Stimulated activated CD8-positive, alpha-beta memory T cell treated with anti-CD3 and anti-CD28 coated beads, Interleukin-4, amount 100 ng/mL, for 1 hour (primary cell): Measurements from ENCODE around the gene MYO7A.

Experiments used
- DNase-seq, 2 donors: peaks; one replicate each; pipeline ENCODE4 v3.0.0-alpha.2; 2020; ENCODE audit warnings: low read depth in 2 of 2, low spot score in 1 of 2

Gene MYO7A

DNA sequence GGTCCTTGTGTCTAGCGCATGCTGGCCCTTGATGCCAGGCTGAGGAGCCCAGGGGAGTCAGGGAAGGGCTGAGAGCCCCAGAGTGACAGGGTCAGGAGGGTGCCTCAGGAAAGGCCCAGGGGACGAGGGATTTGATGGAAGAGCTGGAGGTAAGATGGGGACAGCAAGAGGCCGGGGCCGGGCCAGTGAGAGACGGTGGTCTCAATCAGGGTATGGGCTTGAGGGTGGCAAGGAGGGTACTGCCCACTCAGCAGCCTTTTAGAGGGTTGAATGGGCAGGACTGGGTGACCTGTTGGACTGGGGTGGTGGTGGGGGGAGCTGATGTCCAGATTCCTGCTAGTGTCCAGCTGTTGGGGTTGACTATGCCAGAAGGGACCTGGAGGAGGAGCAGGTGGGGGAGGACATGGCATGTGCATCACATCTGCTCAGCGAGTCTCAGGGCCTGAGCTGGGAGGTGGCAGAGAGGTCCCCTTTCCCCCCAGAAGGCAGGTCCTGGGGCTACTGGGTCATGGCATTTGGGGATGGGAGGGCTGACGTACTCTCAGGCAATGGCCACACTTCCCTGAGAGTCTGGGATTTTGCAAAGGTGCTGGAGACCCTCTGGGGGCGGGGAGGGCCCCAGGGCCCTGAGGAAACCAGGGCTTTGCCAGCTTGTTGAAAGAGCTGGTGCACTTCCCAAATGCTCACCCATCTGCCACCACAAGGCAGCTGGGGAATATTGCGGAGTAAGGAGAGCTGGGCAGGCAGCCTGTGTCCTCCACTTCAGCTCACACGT is 18.4 kb downstream of the MYO7A start:
- DNase-seq, result no peak

DNA sequence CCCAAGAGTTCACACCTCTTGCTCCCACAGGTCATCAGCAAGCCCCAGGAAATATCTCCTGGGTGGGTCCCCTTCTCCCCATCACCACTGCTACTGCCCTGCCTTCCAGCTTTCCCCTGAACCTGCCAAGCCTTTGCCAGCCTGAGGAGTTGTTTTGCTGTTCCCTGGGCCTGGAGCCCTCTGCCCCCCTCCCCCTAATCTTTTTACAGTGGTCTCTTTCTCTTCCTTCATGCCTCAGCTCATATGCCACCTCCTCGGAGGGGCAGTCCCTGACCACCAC is 18.9 kb downstream of the MYO7A start:
- DNase-seq, result no peak

GRCh38 chr11:77147668-77148321 is 19.7 kb downstream of the MYO7A start:
- DNase-seq, result no peak

GRCh38 chr11:77148963-77149715 is 21.1 kb downstream of the MYO7A start:
- no peak for DNase-seq

- DNase-seq, result no peak
These were observed 21.8 kb downstream of the MYO7A start for GRCh38 chr11:77149716-77150392.

DNA sequence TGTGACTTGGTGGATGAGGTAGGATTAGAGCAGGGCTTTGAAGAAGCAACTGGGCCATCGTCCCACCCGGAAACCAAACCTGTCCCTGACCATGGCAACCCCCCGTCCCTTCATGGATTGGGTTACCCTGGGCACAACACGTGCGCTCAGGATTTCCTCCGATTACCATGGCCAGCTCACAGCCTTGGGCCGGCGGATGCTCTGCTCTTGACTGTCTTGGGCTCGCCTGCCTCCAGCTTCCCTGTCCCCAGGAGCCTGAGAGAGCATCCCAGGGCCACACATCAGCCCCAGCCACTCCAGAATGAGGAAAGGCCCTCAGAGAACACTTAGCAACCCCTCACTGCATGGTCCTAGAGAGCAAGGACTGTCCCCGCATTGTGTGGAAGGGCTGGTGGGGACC is 22.8 kb downstream of the MYO7A start:
- DNase-seq, result no peak

GRCh38 chr11:77151804-77152509 is 23.9 kb downstream of the MYO7A start:
- no peak for DNase-seq

- DNase-seq, result no peak
These were observed 24.8 kb downstream of the MYO7A start for GRCh38 chr11:77152846-77153245.

DNA sequence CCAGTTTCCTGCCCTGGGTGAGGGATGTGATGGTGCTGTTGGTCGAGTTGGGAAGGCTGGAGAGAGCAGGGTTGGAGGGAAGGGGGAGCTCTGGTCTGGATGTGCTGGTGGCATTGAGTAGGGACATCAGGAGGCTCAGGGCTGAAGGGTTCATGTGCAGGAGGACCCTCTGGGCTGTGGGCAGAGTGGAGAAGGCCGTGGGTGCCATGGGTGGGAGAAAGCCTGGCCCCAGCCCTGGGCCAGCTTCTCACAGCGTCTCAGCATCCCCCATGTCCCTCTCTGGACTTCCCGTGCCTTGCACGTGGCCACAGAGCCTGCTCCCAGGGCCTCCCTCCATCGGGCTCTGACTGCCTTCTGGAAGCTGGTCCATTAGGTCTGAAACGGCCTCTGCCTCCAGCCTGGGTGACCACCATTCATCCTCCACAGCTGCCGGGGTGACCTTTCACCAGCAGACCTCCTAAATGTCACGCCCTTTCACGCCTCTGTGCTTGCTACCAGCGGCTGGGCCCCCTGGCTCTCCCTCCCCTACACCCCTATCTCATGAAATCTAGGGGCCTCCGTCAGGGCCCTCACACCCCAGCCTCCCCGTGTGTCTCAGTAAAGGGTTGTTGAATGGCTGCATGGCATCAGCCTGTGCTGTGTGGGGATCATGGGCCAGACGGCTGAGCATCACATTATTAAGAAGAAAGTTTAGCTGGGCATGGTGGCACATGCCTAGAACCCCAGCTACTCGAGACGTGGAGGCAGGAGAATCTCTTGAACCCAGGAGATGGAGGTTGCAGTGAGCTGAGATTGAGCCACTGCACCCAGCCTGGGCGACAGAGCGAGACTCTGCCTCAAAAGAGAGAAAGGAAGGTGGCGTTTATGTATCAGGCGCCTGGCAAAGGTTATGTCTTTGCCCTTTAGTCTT is 25.5 kb downstream of the MYO7A start:
- no peak for DNase-seq

- DNase-seq, result no peak
These were observed 26.5 kb downstream of the MYO7A start for GRCh38 chr11:77154381-77155081.

- no peak for DNase-seq
These were observed 27.0 kb downstream of the MYO7A start for GRCh38 chr11:77155082-77155475.

- DNase-seq, result no peak
These were observed 27.6 kb downstream of the MYO7A start for GRCh38 chr11:77155556-77156130.

DNA sequence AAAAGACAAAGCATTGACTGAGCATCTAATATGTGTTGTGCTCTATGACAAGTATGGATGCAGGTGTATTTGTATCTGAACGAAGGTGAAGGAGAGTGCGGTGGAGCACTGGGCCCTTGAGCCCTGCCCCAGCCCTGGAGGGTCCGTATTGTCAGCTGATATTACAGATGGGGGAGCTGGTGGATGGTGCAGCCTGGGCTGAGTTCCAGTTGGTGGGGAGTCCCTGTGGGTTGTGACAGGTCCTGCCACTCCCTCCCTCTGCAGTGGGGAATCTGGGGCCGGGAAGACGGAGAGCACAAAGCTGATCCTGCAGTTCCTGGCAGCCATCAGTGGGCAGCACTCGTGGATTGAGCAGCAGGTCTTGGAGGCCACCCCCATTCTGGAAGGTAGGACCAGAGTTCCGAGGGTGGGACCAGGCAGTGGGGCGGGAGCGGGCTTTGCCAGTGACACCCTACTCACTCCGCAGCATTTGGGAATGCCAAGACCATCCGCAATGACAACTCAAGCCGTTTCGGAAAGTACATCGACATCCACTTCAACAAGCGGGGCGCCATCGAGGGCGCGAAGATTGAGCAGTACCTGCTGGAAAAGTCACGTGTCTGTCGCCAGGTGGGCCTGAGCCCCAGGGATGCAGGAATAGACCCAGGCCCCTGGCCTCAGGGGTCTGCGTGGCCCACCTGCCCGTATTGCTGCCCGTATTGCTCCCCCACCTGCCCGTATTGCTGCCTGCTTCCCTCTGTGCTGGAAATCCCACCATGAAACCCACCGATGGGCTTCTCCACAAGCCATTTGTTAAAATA is 28.6 kb downstream of the MYO7A start:
- no peak for DNase-seq

DNA sequence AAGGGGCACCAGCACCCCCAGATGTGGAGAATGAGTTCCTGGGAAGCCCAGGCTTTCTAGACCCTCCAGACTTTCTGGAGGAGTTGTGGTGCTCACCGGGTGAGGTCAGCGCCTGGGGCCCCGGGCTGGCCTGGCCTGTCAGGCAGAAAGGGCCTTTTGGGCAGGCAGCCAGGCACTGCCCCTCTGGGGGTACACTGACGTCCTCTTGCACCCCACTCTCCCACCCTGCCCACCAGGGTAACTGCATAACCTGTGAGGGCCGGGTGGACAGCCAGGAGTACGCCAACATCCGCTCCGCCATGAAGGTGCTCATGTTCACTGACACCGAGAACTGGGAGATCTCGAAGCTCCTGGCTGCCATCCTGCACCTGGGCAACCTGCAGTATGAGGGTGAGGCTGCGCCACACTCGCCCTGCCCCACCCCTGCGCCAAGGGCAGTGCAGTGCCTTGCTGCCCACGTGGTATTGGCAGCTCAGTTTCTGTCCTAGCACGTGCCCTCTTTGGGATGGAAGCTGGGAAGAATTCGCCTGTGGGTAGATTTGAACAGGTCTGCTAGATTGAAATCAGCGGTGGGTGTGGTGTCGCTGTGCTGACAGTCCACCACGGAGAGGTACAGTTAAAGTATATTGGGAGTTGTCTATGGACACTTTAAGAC is 30.1 kb downstream of the MYO7A start:
- no peak for DNase-seq

GRCh38 chr11:77159219-77159936 is 31.3 kb downstream of the MYO7A start:
- DNase-seq, result no peak

GRCh38 chr11:77159937-77160495 is 32.0 kb downstream of the MYO7A start:
- no peak for DNase-seq

- DNase-seq, result no peak
These were observed 35.2 kb downstream of the MYO7A start for GRCh38 chr11:77163271-77163670.
